ENCODE results near the gene PANX3. TPM values are rescaled to one million over a fixed set of nuclear protein-coding genes. Genes with fewer than 3 reads are reported as not detected.
"Not testable (repeated sequence)": the region's sequence is repeated elsewhere in the genome, so short reads cannot be mapped to it uniquely, and the experiment has no call there.

PANX3 gene
- total RNA-seq, result not detected

GRCh38 chr11:124611064-124611463 is at the start of gene PANX3:
PANX3 (plus strand) TSS chr11:124611428; CDS start chr11:124611557, 129 bp downstream.
- no peak for DNase-seq (ENCODE audit: low spot score)

GRCh38 chr11:124569697-124570096 is 41.5 kb upstream of the PANX3 start, which contains the start of gene OR8A1:
OR8A1 (plus strand) TSS chr11:124569997; CDS start chr11:124570120, 123 bp downstream.
- DNase-seq (ENCODE audit: low spot score), result no peak

GRCh38 chr11:124570160-124570559 is 41.1 kb upstream of the PANX3 start:
- DNase-seq (ENCODE audit: low spot score), result no peak

GRCh38 chr11:124577716-124578427 is 33.4 kb upstream of the PANX3 start:
- no peak for DNase-seq (ENCODE audit: low spot score)

- DNase-seq (ENCODE audit: low spot score), result no peak
Observed at GRCh38 chr11:124578761-124579160, 32.5 kb upstream of the PANX3 start.

GRCh38 chr11:124581817-124582216 is 29.4 kb upstream of the PANX3 start:
- no peak for DNase-seq (ENCODE audit: low spot score)

- DNase-seq (ENCODE audit: low spot score), result no peak
Observed at GRCh38 chr11:124582565-124582964, 28.7 kb upstream of the PANX3 start.

GRCh38 chr11:124583781-124584180 is 27.4 kb upstream of the PANX3 start:
- DNase-seq (ENCODE audit: low spot score), result no peak

- no peak for DNase-seq (ENCODE audit: low spot score)
Observed at GRCh38 chr11:124584681-124585372, 26.4 kb upstream of the PANX3 start.

- DNase-seq (ENCODE audit: low spot score), result peak; percentile 53
Observed at GRCh38 chr11:124586238-124586860, 24.9 kb upstream of the PANX3 start.

GRCh38 chr11:124591430-124591829 is 19.8 kb upstream of the PANX3 start:
- no peak for DNase-seq (ENCODE audit: low spot score)

GRCh38 chr11:124592627-124593026 is 18.6 kb upstream of the PANX3 start:
- no peak for DNase-seq (ENCODE audit: low spot score)

GRCh38 chr11:124595302-124595701 is 15.9 kb upstream of the PANX3 start:
- DNase-seq (ENCODE audit: low spot score), result no peak

- no peak for DNase-seq (ENCODE audit: low spot score)
Observed at GRCh38 chr11:124597626-124598025, 13.6 kb upstream of the PANX3 start.

GRCh38 chr11:124600621-124601320 is 10.5 kb upstream of the PANX3 start:
- no peak for DNase-seq (ENCODE audit: low spot score)

- DNase-seq (ENCODE audit: low spot score), result no peak
Observed at GRCh38 chr11:124602193-124602592, 9.0 kb upstream of the PANX3 start.

GRCh38 chr11:124602723-124603122 is 8.5 kb upstream of the PANX3 start:
- DNase-seq (ENCODE audit: low spot score), result not testable (repeated sequence)

GRCh38 chr11:124605719-124606118 is 5.5 kb upstream of the PANX3 start:
- DNase-seq (ENCODE audit: low spot score), result no peak

GRCh38 chr11:124608147-124608546 is 3.1 kb upstream of the PANX3 start:
- no peak for DNase-seq (ENCODE audit: low spot score)

GRCh38 chr11:124610295-124610694 is 933 bp upstream of the PANX3 start:
- DNase-seq (ENCODE audit: low spot score), result no peak

GRCh38 chr11:124612045-124612444 is 817 bp downstream of the PANX3 start:
- no peak for DNase-seq (ENCODE audit: low spot score)

GRCh38 chr11:124612567-124613246 is 1.5 kb downstream of the PANX3 start:
- DNase-seq (ENCODE audit: low spot score), result no peak
